ENCODE results near the gene FAM161B.

GRCh38 chr14:73976125-73976524, 26.2 kb upstream of the FAM161B start:
- TF ChIP-seq CTCF (IDR thresholded peaks at IDR 0.05) = no peak
- TF ChIP-seq SMC3 (IDR thresholded peaks at IDR 0.05; ENCODE audit: low read depth, low read length) = no peak
- no peak for TF ChIP-seq USF2 (IDR thresholded peaks at IDR 0.05; ENCODE audit: borderline replicate concordance, low read depth, low read length)
- TF ChIP-seq EP300 (IDR thresholded peaks at IDR 0.05; ENCODE audit: borderline replicate concordance in 1 of 2, low read depth in 1 of 2, low read length in 1 of 2) = no peak

All from SK-N-SH (cell line).